A172 (cell line): ENCODE measurements around the gene RPS29. TPM values are rescaled to one million over a fixed set of nuclear protein-coding genes. Genes with fewer than 3 reads are reported as not detected.
A peak's percentile ranks its signal among the peaks of the same experiment; 100 is the strongest.
"Not testable (repeated sequence)": the region's sequence is repeated elsewhere in the genome, so short reads cannot be mapped to it uniquely, and the experiment has no call there.

Experiments
- DNase-seq: peaks from one replicate; pipeline ENCODE4 v3.0.0-alpha.2; 2015; ENCODE audit warnings: low spot score
- total RNA-seq: library from RNA; depleted of rRNA; stranded (reverse); fragments of >200 nt; shearing (Covaris generic); gene quantifications from 2 replicates; pipeline ENCODE4 v1.2.3, GENCODE V29; 2014; rRNA removed

The RPS29 gene
- total RNA-seq: 1,242 and 2,235 TPM in 2 replicates

DNA sequence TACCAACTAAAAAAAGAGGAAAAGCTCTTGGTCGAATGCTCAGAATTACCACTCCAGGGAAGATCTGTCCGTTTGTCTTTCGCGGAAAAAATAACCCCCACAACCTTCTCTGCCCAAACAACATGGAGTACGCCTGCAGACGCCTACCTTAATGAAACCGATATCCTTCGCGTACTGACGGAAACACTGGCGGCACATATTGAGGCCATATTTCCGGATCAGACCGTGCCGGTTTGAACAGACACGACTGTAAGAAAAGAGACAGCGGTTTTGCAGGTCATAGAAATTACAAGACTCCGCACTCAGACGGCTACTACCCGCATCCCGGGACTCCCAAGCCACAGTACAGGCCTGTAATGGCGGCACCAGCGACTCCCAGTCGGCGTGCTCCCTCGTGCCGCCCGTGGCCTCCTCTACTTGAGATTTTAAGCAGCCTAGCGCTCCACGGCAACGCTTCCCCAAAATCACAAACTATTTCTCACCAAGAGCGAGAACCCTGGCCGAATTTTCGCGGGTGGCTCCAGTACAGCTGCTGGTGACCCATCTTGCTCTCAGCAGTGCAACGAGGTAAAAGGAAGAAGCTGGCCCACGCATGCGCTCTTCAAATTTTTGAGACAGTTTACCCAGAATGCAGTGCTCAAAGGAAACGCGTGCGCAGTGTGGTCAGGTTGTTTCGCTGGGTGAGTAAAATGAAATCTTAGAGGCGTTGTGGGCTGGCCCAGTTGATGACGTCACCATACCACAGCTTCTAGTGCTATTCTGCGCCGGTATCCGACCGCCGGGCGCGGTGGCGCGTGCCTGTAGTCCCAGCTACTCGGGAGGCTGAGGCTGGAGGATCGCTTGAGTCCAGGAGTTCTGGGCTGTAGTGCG, at the start of gene RPS29:
RPS29 (minus strand) TSS at position 578 of the 870 bp plus-strand sequence; CDS start at position 544, 34 bp downstream.
- DNase-seq: peak; percentile 97

DNA sequence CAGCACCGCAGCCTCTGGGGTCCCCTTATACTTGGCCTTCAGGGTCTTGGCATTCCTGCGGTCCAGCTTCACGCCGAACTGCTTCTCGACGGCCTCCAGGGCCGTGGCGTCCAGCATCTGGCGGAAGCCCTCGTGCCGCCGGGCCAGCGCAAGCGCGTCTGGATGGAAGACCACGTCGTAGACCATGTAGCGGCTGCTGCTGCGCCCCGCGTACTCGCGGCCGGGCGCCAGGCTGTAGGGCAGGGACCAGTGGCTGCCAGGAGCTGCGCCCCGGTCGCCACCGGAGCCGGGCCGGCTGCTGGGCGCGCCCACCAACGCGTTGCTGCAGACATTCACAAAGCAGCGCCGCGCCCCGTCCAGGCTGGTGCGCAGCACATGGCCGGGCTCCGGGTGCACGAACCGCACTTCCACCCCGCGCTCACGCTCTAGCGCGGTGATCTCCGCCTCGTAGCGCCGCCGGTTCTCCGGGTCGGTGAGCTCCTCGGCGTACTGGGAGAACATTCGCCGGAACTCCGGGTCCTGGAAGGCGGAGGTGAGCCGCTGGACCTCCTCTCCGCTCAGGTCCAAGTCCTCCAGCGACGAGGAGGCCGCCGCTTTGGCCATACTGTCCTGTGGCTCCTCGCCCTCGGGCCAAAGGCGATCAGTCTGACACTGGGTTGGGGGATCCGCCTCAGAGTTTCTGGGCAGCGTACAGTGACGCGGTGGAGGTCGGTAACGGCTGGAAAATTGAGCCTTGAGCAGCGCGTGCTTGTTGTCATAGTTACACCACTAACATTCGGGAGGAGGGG, 48.6 kb upstream of the RPS29 start, which contains the start of gene DNAAF2:
DNAAF2 (minus strand) TSS at position 698 of the 788 bp plus-strand sequence; CDS start at position 603, 95 bp downstream.
- peak; percentile 18 for DNase-seq

DNA sequence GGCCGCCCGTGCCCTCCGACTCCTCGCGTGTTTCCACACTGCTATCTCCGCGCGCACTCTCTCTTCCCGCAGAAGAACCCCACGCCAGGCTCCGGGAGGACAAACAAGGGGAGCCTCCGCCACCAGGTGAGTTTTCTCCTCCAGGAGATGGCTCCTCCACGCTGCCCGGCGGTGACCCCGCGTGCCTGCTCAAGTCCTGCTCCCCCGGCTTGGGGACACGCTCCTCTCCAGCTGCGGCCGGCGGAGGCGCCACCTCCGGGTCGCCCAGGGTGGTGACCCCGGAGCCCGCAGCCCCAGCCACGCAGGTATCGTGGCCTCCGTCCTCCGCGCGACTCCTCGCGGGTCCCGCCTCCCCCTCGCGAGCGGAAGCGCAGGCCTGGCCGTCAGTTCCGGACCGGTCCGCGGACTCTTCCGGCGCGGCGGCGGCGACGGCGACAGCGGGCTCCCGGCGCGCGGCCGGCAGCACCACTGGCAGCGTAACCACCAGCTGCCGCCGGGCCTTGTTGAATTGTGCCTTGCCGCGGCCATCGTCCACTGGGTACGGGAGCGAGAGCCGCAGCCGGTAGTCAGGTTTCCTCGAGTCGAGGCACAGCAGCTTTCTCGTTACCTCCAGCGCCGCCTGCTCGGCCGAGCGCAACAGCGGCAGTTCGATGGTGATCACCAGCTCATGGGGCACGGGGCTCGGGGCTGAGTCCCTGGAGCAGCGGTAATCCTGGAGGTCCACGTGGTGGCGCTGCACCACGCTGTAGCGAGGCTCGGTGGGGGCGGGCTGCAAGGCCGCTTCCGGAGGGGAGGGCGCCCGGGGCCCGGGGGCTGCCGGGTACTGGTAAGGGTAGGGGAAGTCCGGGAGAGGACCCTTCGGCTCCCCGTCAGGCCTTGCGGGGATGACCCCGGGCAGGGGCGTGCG, 47.7 kb upstream of the RPS29 start:
- peak; percentile 77 for DNase-seq

DNA sequence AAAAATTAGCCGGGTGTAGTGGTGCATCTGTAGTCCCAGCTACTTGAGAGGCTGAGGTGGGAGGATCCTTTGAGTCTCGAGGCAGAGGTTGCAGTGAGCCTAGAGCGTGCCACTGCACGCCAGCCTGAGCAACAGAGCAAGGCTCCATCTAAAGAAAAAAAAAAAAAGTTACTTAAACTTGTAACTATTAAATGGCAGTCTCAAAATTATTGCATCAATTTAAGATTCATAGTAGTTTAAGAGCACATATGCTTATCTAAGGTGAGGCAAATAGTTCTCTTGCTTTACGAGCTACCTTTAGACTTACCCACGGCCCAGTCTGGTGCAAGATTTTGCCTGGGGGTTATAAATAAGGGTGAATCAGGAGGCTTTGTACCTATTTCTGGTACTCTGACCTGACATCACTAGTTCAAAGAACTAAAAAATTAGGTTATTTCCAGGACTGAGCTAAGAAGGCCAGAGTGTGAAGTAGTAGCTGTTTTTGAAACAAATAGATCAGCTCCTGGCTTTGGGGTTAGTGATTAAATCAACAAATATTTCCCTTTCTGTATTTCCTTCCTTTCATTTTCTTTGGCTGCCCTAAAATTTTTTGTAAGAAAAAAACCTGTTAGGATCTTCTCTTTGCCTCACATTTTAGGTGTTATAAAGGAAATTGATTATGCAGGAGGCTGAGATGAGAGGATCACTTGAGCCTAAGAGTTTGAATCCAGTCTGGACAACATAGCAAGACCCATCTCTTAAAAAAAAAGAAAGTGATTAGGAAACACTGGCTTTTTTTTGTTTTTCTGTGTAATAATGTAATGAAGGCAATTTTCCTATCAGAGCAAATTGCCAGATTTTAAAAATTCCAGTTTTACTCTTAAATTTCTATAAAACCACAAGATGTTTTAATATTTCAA, 38.0 kb upstream of the RPS29 start:
- DNase-seq: no peak

DNA sequence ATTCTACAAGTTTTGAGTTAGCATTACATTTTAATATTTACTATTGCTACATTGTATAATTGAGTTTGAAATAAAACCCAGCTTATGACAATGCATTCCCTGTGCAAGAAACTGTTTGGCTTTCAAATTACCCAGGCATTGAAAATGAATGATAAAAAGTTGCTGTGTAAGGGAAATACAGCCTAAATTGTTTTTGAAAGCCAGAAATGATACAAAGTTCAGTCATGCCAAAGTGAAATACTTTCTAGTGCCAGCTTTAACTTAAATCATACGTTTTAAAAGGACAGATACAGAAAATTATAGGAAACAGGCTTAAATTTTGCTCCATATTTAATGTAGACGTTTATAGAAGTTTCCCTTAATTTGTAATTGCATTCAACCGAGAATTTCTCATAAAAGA, 37.2 kb upstream of the RPS29 start:
- no peak for DNase-seq

DNA sequence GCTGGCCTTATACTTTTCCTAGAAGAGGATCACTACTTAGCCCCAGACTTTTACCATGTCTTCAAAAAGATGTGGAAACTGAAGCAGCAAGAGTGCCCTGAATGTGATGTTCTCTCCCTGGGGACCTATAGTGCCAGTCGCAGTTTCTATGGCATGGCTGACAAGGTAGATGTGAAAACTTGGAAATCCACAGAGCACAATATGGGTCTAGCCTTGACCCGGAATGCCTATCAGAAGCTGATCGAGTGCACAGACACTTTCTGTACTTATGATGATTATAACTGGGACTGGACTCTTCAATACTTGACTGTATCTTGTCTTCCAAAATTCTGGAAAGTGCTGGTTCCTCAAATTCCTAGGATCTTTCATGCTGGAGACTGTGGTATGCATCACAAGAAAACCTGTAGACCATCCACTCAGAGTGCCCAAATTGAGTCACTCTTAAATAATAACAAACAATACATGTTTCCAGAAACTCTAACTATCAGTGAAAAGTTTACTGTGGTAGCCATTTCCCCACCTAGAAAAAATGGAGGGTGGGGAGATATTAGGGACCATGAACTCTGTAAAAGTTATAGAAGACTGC, 35.9 kb upstream of the RPS29 start:
- no peak for DNase-seq

DNA sequence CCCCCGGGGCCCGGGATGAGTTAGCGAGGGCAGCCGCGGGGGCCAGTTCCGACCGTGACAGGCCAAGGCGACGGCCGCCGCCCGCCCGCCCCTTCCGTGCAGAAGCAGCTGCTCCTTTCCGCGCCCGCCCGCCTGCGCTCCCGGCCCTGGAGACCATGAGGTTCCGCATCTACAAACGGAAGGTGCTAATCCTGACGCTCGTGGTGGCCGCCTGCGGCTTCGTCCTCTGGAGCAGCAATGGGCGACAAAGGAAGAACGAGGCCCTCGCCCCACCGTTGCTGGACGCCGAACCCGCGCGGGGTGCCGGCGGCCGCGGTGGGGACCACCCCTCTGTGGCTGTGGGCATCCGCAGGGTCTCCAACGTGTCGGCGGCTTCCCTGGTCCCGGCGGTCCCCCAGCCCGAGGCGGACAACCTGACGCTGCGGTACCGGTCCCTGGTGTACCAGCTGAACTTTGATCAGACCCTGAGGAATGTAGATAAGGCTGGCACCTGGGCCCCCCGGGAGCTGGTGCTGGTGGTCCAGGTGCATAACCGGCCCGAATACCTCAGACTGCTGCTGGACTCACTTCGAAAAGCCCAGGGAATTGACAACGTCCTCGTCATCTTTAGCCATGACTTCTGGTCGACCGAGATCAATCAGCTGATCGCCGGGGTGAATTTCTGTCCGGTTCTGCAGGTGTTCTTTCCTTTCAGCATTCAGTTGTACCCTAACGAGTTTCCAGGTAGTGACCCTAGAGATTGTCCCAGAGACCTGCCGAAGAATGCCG, 35.1 kb upstream of the RPS29 start:
- DNase-seq: peak; percentile 26

DNA sequence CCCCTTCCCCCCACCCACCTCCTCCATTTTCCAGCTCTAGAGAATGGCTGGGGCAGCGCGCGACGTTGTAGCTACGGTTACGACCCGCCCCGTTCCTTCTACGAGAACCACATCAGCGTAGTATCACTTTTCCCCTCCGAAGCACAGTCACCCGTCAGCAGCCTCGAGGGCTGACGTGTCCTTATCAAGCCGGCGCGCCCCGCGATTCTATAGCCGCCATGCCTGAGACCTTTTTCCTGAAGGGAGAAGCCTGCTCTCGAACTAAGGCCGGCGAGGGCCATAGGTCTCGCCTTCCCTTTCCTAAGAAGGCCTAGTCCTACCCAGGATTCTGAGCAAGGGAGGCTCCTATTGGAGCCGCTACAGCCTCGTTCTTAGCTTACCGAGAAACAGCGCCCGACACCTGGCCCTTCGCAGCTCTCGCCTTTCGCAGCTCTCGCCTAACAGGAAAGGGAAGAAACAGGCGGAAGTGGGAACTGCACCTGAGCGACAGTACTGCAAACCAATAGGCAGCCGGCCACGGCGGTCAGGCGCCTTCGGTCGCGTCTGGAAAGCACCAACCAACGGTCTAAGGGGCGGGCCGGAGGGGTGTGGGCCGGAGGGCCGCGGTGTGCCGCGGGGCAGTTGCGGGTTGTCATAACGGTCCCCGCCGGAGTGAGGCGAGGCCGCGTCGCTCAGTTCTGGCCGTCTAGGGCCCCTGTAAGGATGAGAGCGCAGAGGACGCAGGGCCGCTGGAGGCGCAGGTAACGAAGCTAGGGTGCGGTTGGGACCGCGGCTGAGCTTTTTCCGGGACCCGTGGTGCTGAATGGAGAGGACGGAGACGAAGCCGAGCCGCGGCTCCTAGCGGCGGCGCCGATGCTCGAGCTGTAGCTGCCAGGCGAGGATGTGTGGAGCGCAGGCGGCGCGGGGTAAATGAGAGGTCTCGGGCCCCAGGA, 34.3 kb upstream of the RPS29 start, which contains the start of the genes MGAT2 and RPL36AL:
MGAT2 (plus strand) TSS at position 618 of the 932 bp plus-strand sequence. CDS start 470 bp downstream, outside the sequence.
RPL36AL (minus strand) TSS at position 445 of the 932 bp plus-strand sequence. CDS start 1,522 bp downstream, outside the sequence.
- DNase-seq: peak; percentile 92

DNA sequence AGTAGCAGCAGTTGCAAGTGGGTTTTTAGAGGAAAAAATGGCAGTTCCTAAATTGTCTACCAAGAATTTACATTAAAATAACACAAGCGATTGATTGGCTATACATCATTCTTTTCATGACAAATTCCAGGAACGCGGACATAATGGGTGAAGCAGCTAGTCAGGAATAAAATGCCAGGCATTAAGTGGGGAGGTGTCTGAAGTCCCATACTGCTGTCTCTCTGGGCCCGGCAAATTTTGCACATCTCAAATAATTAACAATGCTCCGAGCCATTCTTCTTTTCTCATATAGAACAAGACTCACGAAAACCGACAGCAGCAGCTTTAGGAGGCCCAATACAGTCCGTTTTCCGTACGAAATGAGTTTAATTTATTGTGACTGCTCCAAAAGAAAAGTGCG, 33.5 kb upstream of the RPS29 start:
- no peak for DNase-seq

DNA sequence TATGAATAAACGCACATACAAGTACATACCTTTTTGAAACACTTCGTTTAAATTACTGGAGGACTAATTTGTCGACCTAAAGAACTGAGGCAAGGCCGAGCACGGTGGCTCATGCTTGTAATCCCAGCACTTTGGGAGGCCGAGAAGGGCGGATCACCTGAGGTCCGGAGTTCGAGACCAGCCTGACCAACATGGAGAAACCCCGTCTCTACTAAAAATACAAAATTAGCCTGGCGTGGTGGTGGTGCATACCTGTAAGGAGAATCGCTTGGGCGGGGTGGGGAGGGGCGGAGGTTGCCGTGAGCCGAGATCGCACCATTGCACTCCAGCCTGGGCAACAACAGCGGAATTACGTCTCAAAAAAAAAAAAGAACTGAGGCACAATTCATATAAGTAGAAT, 33.1 kb upstream of the RPS29 start:
- not testable (repeated sequence) for DNase-seq

DNA sequence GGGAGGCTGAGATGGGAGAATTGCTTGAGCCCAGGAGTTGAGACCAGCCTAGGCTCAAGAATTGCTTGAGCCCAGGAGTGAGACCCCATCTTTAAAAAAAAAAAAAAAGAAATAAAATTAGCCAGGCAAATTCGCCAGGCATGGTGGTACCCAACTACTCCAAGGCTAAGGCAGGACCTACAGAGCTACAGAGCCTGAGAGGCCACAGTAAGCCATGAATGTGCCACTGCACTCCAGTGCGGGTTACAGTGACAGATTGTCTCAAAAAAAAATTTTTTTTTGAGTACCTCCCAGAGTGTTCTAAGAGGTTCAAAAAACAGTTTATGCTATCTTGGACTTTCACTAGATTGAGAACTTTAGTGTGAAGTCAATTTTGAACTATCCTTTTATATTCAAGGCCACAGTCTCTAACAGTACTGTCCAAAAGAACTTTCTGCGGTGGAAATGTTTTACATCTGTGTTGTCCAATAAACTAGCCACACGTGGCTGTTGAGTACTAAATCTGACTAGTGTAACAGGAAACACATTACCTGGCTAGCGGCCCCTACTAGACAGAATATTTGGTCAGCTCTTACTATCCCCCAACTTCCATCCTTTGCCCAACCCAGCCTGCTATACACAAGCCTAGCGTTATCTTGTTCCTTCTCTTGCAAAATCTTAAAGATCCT, 31.8 kb upstream of the RPS29 start:
- DNase-seq: no peak

DNA sequence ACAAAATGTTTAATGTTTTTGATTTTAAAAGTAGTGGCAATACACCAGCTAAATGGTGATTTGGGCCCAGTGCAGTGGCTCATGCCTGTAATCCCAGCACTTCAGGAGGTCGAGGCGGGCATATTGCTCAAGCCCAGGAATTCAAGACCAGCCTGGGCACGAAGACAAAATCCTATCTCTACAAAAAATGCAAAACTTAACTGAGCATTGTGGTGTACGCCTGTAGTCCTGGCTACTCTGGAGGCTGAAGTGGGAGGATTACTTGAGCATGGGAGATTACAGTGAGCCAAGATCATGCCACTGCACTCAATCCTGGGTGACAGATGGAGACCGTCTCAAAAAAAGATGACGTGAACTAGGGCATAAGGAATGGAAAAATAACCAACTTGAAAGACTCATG, 29.6 kb upstream of the RPS29 start:
- DNase-seq: no peak

DNA sequence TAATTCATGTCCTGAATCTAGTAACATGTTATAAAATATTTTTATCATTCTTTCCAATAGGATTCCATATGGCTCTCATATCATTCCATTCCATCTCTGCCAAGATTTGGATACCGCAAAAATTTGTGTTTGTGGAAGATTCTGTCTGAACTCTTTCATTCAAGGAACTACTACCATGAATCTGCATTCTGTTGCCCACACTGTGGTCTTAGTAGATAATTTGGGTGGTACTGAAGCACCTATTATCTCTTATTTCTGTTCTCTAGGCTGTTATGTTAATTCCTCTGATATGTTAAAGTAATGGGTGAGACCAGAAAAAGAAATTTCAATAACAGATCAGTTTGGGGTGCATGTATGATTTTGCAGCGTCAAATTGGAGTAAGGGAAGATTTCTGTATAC, 28.0 kb upstream of the RPS29 start:
- no peak for DNase-seq

DNA sequence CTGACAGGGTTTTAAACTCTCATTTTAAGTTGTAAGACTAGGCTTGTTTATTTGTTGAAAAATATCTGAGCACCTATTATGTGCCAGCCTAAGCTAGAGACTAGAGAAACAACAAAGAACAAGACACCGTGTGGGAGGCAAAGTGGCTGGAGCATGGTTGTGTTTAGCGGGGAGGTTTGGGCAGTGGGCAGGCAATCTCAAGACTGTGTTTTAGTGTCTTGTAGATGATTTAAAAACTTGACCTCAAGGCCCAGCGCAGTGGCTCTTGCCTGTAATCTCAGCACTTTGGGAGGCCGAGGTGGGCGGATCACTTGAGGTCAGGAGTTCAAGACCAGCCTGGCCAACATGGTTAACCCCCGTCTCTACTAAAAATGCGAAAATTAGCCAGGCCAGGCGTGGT, 26.5 kb upstream of the RPS29 start:
- DNase-seq: no peak

DNA sequence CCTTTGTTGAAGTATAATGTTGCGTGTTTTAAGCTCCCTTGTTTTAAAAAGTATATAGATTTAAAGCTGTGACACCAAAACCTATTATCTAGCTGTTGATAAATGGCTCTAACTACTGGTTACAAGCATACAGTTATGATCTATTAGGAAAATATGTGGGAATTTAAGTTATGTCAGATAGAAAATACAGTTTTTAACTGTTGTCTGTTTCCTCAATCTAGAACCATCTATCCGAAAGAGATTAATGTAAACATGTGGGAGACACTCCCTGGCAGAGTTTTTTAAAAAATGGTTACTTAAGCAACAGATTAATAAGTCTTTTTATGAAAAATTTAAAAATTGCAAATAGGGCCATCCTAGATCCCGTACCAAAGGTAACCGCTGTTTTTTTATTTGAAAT, 26.1 kb upstream of the RPS29 start:
- no peak for DNase-seq

DNA sequence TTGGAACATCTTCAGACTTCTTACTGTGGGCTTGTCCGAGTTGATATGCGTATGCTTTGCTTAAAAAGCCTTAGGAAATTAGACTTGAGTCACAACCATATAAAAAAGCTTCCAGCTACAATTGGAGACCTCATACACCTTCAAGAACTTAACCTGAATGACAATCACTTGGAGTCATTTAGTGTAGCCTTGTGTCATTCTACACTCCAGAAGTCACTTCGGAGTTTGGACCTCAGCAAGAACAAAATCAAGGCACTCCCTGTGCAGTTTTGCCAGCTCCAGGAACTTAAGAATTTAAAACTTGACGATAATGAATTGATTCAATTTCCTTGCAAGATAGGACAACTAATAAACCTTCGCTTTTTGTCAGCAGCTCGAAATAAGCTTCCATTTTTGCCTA, 21.4 kb upstream of the RPS29 start:
- DNase-seq: no peak
